CD4-positive, alpha-beta T cell treated with Interleukin-4 for 1 hour (primary cell): Measurements from ENCODE around the gene BRAF.
"Not testable (repeated sequence)": the region's sequence is repeated elsewhere in the genome, so short reads cannot be mapped to it uniquely, and the experiment has no call there.

Experiments
- DNase-seq, 2 donors: peaks; one replicate each; pipeline ENCODE4 v3.0.0-alpha.2; 2020 to 2022

The BRAF gene

GRCh38 chr7:140924821-140925421 lies at the start of gene BRAF:
Gene BRAF, minus strand, starts transcription at chr7:140924929. Its CDS starts 226 bp downstream, at chr7:140924703.
- peak; percentile 94 to 96 for DNase-seq

DNA sequence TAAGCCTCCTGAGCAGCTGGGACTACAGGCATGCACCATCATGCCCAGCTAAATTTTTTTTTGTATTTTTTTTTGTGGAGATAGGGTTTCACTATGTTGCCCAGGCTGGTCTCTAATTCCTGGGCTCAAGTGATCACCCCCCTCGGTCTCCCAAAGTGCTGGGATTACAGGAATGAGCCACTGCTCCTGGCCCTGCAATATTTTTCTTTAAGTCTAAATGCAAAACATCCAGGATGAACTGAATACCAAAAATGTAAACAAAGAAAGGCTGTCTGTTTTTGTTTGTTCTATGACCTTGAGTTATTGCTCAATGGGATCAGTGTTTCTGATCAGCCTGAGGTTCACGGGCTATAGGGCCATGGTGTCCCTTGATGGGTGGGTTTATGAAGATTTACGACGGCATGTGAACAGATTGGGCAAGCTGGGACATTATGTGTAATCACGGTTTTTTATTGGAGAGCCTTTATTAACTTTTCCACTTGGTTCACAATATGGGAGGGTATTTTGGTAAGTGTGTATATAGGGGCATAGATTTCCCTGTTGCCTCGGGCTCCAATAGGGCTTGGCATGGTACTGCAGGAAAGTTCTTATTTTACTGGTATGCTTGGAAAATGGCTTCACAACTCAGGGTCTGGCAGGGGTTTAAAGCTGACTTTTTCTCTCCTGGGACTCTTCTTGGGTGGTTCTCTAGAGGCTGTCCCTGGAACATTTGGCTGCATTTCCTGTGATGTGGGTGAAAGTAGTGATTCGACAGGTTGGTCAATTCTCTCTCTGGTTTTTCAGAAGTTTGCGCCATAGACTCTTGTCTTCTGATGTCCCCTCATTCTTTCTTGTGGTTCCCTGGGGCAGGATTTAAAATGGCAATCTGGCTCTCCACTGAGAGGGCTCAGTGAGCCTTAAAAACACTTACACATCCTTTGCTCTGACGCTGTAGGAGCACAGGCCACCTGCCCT lies 48.4 kb upstream of the BRAF start:
- DNase-seq = no peak

DNA sequence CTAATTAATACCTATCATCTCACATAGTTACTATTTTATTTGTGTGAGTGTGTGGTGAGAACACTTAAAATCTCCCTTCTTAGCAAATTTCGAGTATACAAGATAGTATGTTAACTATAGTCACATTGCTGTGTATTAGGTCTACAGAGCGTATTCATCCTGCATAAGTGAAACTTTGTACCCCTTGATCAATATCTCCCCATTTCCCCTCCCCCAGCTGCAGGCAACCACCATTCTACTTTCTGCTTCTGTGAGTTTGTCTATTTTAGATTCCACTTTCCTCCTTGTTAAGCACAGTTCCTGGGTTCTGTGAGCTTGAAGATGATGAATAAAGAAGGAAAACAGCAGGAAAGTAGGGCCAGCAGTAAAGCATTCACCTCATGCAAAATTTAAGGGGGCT lies 47.6 kb upstream of the BRAF start:
- DNase-seq = no peak

DNA sequence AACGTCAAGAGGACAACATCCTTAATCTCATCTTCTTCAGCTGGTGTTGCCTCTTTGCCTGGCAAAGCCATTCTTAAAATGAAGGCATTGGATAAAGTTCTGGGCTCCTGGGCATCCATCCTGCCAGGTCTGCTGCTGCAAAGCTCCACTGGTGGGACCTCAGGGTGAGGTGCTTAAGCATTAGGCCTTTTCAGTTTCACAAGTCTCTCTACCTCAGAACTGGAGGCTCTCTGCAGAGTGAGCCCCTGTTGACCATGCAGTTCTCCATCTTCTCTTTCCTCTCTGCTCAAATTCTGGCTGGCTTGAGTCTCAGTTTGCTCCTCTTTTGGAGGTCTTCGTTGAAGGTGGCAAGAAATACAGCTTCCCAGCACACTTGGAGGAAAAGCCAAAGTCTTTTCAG lies 42.7 kb upstream of the BRAF start:
- no peak for DNase-seq

DNA sequence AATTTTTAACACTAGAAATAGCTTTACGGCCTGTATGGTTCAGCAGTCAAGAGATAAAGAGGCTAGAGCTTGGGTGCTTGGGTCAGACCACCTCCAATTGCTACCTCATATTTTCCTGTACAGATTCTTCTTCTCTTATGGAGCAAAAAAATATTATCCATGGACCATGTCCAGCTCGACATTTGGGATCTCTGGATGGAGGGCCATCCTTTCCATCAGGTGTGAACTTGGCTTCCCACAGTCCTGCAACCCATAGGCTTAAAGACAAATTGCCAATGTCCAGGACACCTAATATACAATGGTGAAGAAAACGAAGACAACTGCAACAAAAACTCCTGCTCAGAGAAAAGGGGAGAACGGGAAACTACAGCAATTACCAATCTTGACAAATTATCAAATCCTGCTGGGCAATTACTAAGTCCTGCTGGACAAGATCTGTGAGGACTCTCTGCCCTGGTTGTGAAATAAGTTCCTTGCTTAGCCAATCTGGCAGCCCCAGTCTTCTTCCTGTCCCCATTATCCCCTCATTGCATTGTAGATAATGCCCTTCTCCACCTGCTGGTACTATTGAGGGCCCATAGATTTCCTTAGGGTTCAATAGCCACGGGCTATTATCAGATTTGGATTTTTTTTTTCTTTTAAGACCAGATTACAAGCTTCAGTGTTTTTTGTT lies 42.0 kb upstream of the BRAF start:
- no peak for DNase-seq

DNA sequence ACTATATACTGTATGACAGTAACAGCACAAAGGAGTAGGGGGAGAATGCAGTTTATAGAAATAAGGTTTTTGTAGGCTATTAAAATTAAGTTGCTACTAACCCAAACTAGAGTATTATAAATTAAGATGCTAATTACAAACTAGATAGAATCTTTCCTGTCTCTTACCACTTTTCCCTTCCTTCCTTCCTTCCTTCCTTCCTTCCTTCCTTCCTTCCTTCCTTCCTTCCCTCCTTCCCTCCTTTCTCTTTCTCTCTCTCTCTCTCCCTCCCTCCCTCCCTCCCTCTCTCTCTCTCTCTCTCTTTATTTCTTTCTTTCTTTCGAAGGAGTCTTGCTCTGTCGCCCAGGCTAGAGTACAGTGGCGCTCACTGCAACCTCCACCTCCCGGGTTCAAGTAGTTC lies 36.4 kb upstream of the BRAF start:
- DNase-seq = no peak

DNA sequence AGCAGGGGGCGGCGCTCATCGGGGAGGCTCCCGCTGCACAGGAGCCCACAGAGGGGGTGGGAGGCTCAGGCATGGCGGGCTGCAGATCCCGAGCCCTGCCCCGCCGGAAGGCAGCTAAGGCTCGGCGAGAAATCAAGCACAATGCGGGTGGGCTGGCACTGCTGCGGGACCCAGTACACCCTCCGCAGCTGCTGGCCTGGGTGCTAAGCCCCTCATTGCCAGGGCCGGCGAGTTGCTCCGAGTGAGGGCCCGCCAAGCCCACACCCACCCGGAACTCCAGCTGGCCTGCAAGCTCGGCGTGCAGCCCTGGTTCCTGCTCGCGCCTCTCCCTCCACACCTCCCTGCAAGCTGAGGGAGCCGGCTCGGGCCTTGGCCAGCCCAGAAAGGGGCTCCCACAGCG lies 32.3 kb upstream of the BRAF start:
- DNase-seq = not testable (repeated sequence)

DNA sequence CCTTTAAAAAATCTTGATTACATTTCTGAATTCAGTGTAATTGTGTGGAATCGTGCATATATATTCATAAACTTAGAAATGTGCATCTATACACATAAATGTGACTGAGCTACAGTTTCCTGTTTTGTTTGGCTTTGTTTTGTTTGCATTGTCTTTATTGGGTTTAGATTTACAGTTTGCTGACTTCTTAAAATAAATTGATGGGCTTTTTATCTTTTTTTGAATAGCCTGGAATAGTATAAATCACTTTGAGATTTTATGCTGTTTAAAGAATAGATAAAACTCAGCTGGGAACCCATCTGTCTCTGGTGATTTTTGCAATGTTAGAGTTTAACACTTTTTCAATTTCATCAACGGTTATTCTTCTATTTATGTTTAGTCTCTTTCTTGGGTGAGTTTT lies 21.2 kb upstream of the BRAF start:
- no peak for DNase-seq

- DNase-seq = not testable (repeated sequence)
These were observed 17.5 kb upstream of the BRAF start for GRCh38 chr7:140942242-140942641.

- no peak for DNase-seq
These were observed 16.2 kb upstream of the BRAF start for GRCh38 chr7:140940898-140941297.

DNA sequence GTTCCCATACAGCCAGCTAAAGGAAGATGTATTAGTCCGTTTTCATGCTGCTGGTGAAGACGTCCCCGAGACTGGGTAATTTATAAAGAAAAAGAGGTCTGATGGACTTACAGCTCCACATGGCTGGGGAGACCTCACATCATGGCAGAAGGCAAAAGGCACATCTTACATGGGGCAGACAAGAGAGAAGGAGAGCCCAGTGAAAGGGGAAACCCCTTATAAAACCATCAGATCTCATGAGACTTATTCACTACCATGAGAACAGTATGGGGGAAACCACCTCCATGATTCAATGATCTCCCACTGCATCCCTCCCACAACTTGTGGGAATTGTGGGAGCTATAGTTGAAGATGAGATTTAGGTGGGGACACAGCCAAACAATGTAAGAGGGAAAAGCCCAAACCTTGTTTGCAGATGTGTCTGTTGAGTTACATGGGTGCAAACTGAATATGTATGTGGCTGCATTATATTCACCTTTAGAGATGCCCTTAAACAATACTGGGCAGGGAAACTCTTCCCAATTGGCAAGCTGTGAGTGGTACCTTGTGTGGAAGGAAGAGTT lies 13.1 kb upstream of the BRAF start:
- no peak for DNase-seq

GRCh38 chr7:140928491-140929309 lies 4.0 kb upstream of the BRAF start:
- DNase-seq = no peak

DNA sequence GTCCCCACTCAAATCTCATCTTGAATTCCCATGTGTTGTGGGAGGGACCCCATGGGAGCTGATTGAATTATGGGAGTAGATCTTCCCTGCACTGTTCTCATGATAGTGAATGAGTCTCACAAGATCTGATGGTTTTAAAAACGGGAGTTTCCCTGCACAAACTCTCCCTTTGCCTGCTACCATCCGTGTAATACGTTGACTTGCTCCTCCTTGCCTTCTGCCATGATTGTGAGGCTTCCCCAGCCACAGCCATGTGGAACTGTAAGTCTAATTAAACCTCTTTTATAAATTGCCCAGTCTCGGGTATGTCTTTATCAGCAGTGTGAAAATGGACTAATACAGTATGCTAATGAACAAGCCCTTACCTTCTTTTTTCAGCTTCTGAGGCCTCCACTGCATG lies 3.2 kb upstream of the BRAF start:
- DNase-seq = not testable (repeated sequence)

DNA sequence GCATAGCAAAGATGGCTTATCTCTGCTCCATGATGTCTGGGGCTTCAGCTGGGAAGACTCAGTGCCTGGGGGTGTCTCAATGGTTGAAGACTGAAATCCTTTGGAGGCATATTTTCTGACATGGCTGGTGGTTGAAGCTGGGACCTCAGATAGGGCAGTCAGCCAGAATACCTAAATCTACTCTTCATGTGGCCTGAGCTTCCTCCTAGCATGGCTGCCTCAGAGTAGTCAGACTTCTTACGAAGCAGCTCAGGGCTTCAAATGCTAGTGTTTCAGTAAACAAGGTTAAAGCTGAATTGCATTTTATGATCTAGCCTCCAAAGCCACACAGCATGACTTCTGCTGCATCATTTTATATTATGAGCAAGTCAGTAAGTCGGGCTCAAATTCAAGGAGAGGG lies 2.6 kb upstream of the BRAF start:
- no peak for DNase-seq

DNA sequence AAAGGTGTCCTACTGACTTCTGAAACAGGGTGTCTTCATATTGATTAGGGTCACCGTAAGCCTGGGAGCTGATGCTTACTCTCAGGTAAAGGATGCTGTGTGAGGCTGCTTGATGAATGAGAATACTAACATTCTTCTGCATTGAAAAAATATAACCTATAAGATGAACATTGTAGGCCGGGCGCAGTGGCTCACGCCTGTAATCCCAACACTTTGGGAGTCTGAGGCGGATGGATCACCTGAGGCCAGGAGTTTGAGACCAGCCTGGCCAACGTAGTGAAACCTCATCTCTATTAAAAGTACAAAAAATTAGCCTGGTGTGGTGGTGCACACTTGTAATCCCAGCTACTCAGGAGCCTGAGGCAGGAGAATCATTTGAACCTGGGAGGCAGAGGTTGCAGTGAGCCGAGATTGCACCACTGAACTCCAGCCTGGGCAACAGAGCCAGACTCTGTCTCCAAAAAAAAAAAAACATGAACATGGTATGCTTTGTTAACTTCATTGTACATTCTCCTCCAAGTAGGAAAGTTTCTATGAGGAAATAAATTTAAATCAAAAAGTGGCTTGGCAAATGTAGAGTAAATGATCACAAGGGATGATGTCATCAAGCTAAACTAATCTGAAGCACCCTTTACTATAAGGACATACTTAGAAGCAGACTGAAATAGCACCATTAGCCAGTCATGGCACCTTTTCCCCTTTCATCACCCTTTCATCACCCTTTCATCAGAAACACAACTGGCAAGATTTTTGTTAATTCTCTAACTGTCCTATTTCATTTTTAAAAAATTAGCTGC lies 1.5 kb upstream of the BRAF start:
- no peak for DNase-seq

DNA sequence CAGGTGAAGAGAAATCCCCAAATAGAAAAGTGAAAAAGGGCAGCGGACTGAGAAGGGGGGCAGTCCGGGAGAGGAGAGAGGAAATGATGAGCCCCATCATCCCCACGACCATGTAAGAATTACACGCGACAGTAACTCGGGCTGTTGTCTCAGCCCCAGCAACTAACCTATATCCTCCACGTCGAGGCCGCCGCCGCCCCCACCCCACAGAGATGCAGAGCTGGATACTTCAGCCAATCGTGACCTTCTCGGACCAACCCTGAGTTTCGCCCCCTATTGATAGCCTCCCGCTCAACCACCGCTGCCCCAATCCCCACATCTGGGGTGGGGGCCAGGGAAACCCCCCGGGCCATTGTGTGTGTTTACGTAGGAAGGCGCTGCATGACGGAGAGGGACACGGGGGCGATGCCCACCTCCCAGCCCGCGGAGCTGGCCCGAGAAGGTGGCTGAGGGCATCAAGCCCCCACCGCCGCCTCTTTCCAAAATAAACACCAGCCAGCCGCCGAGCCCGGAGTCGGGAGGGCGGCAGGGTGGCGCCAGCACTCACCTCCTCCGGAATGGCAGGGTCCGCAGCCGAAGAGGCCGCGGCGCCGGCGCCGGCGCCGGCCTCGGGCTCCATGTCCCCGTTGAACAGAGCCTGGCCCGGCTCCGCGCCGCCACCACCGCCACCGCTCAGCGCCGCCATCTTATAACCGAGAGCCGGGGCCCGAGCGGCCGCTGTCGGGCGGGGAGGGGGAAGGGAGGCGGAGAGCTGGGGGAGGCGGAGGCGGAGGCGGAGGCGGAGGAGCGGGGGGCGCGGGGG lies 509 bp downstream of the BRAF start:
- peak; percentile 92 to 93 for DNase-seq

- DNase-seq = no peak
These were observed 1.2 kb downstream of the BRAF start for GRCh38 chr7:140923358-140924006.

GRCh38 chr7:140922741-140923345 lies 1.9 kb downstream of the BRAF start:
- DNase-seq = no peak

- DNase-seq = no peak
These were observed 4.0 kb downstream of the BRAF start for GRCh38 chr7:140920745-140921144.

- no peak for DNase-seq
These were observed 6.5 kb downstream of the BRAF start for GRCh38 chr7:140918236-140918635.
